GM12878 (cell line): Measurements from ENCODE around the gene FAM185A. TPM values are rescaled to one million over a fixed set of nuclear protein-coding genes. Genes with fewer than 3 reads are reported as not detected.

Experiments
- ATF7 ChIP-seq: fragments of 450-650 bp; IDR thresholded peaks from 2 replicates; pipeline ENCODE4 v1.6.1; 2016; ENCODE audit warnings: low read depth, mild to moderate bottlenecking
- BMI1 ChIP-seq: fragments of 450-650 bp; IDR thresholded peaks from 2 replicates; pipeline ENCODE4 v1.6.1; 2016; ENCODE audit warnings: mild to moderate bottlenecking, moderate library complexity, borderline replicate concordance
- CBX3 ChIP-seq: fragments of 200-600 bp; sonication (generic); IDR thresholded peaks from 2 replicates; pipeline ENCODE4 v1.6.1; 2016; ENCODE audit warnings: low read depth, borderline replicate concordance
- CREM ChIP-seq: IDR thresholded peaks from 2 replicates; pipeline ENCODE4 v1.6.1; 2014; ENCODE audit warnings: antibody characterized with exemption, low read depth
- ESRRA ChIP-seq: IDR thresholded peaks from 2 replicates; pipeline ENCODE4 v1.6.1; 2012; ENCODE audit warnings: mild to moderate bottlenecking, low read length, improper control_type of control experiment
- HDAC2 ChIP-seq: fragments of 200-600 bp; sonication (generic); IDR thresholded peaks from 2 replicates; pipeline ENCODE4 v1.6.1; 2017
- IKZF2 ChIP-seq, 2 experiments: fragments of 450-650 bp; IDR thresholded peaks; 2 replicates each; pipeline ENCODE4 v1.6.1; 2017; ENCODE audit warnings: mild to moderate bottlenecking in 2 of 2, moderate library complexity in 2 of 2
- JUNB ChIP-seq: IDR thresholded peaks from 2 replicates; pipeline ENCODE4 v1.6.1; 2016; ENCODE audit warnings: antibody characterized with exemption, mild to moderate bottlenecking
- JUND ChIP-seq: IDR thresholded peaks from 2 replicates; pipeline ENCODE4 v1.6.1; 2012; ENCODE audit warnings: low read depth, mild to moderate bottlenecking, low read length, improper control_type of control experiment, moderate library complexity
- KLF5 ChIP-seq: fragments of 450-650 bp; IDR thresholded peaks from 2 replicates; pipeline ENCODE4 v1.6.1; 2014; ENCODE audit warnings: mild to moderate bottlenecking; ENCODE audit not compliant: partially characterized antibody
- LARP7 ChIP-seq: fragments of 450-650 bp; IDR thresholded peaks from 2 replicates; pipeline ENCODE4 v1.6.1; 2017; ENCODE audit warnings: mild to moderate bottlenecking
- MLLT1 ChIP-seq: fragments of 450-650 bp; IDR thresholded peaks from 2 replicates; pipeline ENCODE4 v1.6.1; 2016; ENCODE audit warnings: mild to moderate bottlenecking
- MTA2 ChIP-seq: fragments of 450-650 bp; IDR thresholded peaks from 2 replicates; pipeline ENCODE4 v1.6.1; 2016; ENCODE audit warnings: low read depth, mild to moderate bottlenecking, moderate library complexity
- NKRF ChIP-seq: fragments of 450-650 bp; conservative IDR thresholded peaks from 2 replicates; pipeline ENCODE4 v1.6.1; 2017; ENCODE audit warnings: mild to moderate bottlenecking, moderate library complexity
- POU2F2 ChIP-seq: IDR thresholded peaks from 3 replicates; pipeline ENCODE4 v1.6.1; 2011; ENCODE audit warnings: low read depth, mild to moderate bottlenecking, low read length, borderline replicate concordance
- PRDM15 ChIP-seq: fragments of 450-650 bp; formaldehyde crosslinking; IDR thresholded peaks from 2 replicates; pipeline ENCODE4 v1.4.0; 2020; ENCODE audit warnings: mild to moderate bottlenecking, moderate library complexity
- RB1 ChIP-seq: fragments of 450-650 bp; formaldehyde crosslinking; IDR thresholded peaks from 2 replicates; pipeline ENCODE4 v1.6.1; 2017; ENCODE audit warnings: mild to moderate bottlenecking, borderline replicate concordance
- SMAD5 ChIP-seq: IDR thresholded peaks from 2 replicates; pipeline ENCODE4 v1.6.1; 2016; ENCODE audit warnings: antibody characterized with exemption, low read depth
- SRF ChIP-seq, 2 experiments: IDR thresholded peaks; 2 replicates each; pipeline ENCODE4 v1.6.1; 2011; ENCODE audit warnings: low read depth in 2 of 2, low read length in 2 of 2, mild to moderate bottlenecking in 1 of 2, moderate library complexity in 1 of 2
- STAT1 ChIP-seq: fragments of 450-650 bp; conservative IDR thresholded peaks from 2 replicates; pipeline ENCODE4 v1.6.1; 2014; ENCODE audit warnings: antibody characterized with exemption, mild to moderate bottlenecking
- TCF3 ChIP-seq: IDR thresholded peaks from 2 replicates; pipeline ENCODE4 v1.6.1; 2012; ENCODE audit warnings: low read depth, mild to moderate bottlenecking, low read length, borderline replicate concordance; ENCODE audit not compliant: insufficient read depth
- YY1 ChIP-seq: IDR thresholded peaks from 2 replicates; pipeline ENCODE4 v1.6.1; 2011; ENCODE audit warnings: low read depth, mild to moderate bottlenecking, low read length
- polyA plus RNA-seq, 11 experiments: library from polyadenylated mRNA; depleted of rRNA in 4 of 11; unstranded in 6 of 11; stranded (reverse) in 5 of 11; fragments of >200 nt; fragmentation: Nextera tagmentation in 4 of 11; fragmentation: Illumina TruSeq in 1 of 11; extraction: Ambion mirVana in 4 of 11; extraction: Trizol in 1 of 11; gene quantifications; 1 replicate in 1 of 11; 2 replicates in 10 of 11; pipeline versions ENCODE4 v1.2.1 to v1.2.3, GENCODE V29; 2011 to 2016; ENCODE audit warnings: inconsistent platforms in 2 of 11, missing spikeins in 2 of 11, low read depth in 1 of 11
- total RNA-seq, 4 experiments: library from RNA; depleted of rRNA in 3 of 4; stranded (reverse); fragments of >200 nt in 3 of 4; fragmentation: Illumina TruSeq in 1 of 4; extraction: Trizol in 1 of 4; gene quantifications; 2 replicates each; pipeline versions ENCODE4 v1.2.1 to v1.2.3, GENCODE V29; 2013 to 2021
- TF ChIP-seq, protein P1 (sequence below): IDR thresholded peaks from 2 replicates; pipeline ENCODE4 v1.6.1; 2012; ENCODE audit warnings: low read depth, low read length, improper control_type of control experiment
- TF ChIP-seq, protein P2 (sequence below): IDR thresholded peaks from 2 replicates; pipeline ENCODE4 v1.6.1; 2011; ENCODE audit warnings: mild to moderate bottlenecking, low read depth, low read length, moderate library complexity; ENCODE audit not compliant: insufficient replicate concordance

Gene FAM185A
- total and polyA plus RNA-seq, 10 of the 15 experiments (the other 5 are each of a cell fraction or from before 2014, with no cell fraction given) = 1.9 to 12.8 (median 8.6) TPM

DNA sequence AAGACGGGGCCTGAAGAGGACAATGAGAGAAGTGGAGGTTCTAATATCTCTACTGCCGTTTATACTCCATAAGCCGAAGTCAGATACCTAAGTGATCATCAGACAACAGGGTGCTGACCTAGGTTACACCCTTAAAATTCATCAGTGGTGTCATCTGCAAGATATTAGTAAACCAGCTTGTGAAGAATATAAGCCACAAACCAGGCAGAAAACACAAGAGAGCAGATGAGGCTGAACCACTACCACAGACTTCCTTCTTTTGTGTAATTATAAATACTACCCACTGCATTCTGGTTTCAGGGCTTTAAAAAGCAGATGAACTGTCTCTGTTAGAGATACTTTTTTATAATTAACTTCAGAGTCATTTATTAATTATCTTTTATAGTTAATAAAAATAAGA is 95.1 kb downstream of the FAM185A start (continued):
- TF ChIP-seq MTA2 (peak; percentile 93), SMAD5 (no peak), IKZF2 (IDR thresholded peaks at IDR 0.05) (peak; percentile 38 to 73; a peak in 3 of 4 replicates), LARP7 (no peak), SRF (IDR thresholded peaks at IDR 0.05; ENCODE audit: low read depth in 2 of 2, low read length in 2 of 2) (no peak), PRDM15 (CRISPR knock-in tag) (no peak), JUNB (peak; percentile 79), CBX3 (no peak), RB1 (no peak), POU2F2 (peak; percentile 63; the same call in 1 of the 3 replicates), ATF7 (peak; percentile 82), CREM (peak; percentile 58; the same call in 1 of the 2 replicates), TCF3 (0 out of 2 replicates have a peak, but pooled peaks have one; percentile 16), YY1 (no peak), BMI1 (no peak), NKRF (no peak), STAT1 (no peak), JUND (no peak), KLF5 (no peak), ESRRA (no peak), HDAC2 (no peak), MLLT1 (no peak; the same call in 1 of the 2 replicates)
- TF ChIP-seq, protein P1, sequence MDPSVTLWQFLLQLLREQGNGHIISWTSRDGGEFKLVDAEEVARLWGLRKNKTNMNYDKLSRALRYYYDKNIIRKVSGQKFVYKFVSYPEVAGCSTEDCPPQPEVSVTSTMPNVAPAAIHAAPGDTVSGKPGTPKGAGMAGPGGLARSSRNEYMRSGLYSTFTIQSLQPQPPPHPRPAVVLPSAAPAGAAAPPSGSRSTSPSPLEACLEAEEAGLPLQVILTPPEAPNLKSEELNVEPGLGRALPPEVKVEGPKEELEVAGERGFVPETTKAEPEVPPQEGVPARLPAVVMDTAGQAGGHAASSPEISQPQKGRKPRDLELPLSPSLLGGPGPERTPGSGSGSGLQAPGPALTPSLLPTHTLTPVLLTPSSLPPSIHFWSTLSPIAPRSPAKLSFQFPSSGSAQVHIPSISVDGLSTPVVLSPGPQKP = no peak
- TF ChIP-seq, protein P2, sequence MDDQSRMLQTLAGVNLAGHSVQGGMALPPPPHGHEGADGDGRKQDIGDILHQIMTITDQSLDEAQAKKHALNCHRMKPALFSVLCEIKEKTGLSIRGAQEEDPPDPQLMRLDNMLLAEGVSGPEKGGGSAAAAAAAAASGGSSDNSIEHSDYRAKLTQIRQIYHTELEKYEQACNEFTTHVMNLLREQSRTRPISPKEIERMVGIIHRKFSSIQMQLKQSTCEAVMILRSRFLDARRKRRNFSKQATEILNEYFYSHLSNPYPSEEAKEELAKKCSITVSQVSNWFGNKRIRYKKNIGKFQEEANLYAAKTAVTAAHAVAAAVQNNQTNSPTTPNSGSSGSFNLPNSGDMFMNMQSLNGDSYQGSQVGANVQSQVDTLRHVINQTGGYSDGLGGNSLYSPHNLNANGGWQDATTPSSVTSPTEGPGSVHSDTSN = no peak
